Posterior vena cava (tissue), 2 donors: ENCODE measurements around the gene SLC35G6. TPM values are rescaled to one million over a fixed set of nuclear protein-coding genes. Genes with fewer than 3 reads are reported as not detected.
"Not testable (repeated sequence)": the region's sequence is repeated elsewhere in the genome, so short reads cannot be mapped to it uniquely, and the experiment has no call there.

Source experiments
- DNase-seq: peaks from one replicate; pipeline ENCODE4 v3.0.0-alpha.2; 2020; ENCODE audit warnings: low spot score
- intact Hi-C, 2 donors: fragments of 100-400 bp; cut with DNase I; formaldehyde crosslinking; loops; one replicate each; pipeline versions ENCODE4 v1.14.1 to v1.14.2; 2022 to 2023
- total RNA-seq, 2 donors: library from RNA; stranded (reverse); fragmentation: NEBNext Ultra II Directional; extraction: Animal tissue kit (Norgen Biotek cat#: 25700); gene quantifications; one replicate each; pipeline ENCODE4 v1.2.1, GENCODE V29; 2021
- donor health status: DM: yes; HTN: yes; CAD: no.
- donor health status: DM: yes; HTN: yes; CAD: no.

The SLC35G6 gene
- total RNA-seq, 2 donors from 2014 or later, result not detected

- intact Hi-C loops, result loop anchor here in 1 of 2 donors (5.0 kb wide), 1 partner anchor 32 kb away; no protein-coding TSS in a partner anchor
- DNase-seq, result not testable (repeated sequence)
Measured at GRCh38 chr17:7474767-7475166, 6.5 kb upstream of the SLC35G6 start.

- intact Hi-C loops, result loop anchor here in 1 of 2 donors (5.0 kb wide), 1 partner anchor 34 kb away; no protein-coding TSS in a partner anchor
- peak; percentile 88 for DNase-seq
Measured at GRCh38 chr17:7475764-7476422, 5.4 kb upstream of the SLC35G6 start.

DNA sequence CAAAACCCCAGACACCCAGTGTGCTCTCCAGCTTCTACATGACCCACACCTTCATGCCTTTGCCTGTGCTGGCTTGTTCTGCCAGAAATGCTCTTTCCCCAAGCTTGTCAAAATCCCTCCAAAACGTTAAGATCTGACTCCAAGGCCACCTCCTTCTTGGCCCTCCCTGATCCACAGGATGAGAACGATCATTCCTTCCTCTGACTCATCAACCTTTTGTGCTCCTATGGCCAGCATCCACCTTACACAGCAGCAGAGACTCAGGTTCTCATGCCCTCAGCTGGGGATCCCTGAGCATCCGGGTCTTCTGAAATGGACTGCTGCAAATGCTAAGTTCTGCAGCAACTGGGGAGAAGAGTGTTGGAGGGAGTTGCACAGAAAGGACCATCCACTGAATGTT is 4.8 kb upstream of the SLC35G6 start:
- DNase-seq, result no peak
- intact Hi-C loops, result loop anchor here in 1 of 2 donors (5.0 kb wide), 1 partner anchor 34 kb away; no protein-coding TSS in a partner anchor

DNA sequence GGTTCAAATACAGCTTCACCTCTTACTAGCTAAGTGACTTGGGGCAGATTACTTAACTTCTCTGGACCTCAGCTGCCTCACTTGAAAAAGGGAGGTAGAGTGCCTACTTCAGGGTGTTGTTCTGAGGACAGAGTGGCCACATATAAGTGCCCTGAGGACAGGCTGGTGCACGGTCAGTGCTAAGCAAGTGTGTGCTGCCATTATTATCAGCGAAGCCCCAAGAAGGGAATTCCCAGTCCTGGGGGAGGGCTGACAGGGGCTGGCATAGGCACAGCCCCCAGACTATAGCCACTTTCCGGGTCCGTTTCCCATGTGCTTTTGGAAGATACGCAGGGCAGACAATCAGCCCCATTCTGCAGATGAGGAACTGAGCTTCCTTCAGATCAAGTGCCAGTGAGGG is 4.3 kb upstream of the SLC35G6 start:
- intact Hi-C loops, result loop anchor here in 1 of 2 donors (5.0 kb wide), 1 partner anchor 35 kb away; no protein-coding TSS in a partner anchor
- no peak for DNase-seq

DNA sequence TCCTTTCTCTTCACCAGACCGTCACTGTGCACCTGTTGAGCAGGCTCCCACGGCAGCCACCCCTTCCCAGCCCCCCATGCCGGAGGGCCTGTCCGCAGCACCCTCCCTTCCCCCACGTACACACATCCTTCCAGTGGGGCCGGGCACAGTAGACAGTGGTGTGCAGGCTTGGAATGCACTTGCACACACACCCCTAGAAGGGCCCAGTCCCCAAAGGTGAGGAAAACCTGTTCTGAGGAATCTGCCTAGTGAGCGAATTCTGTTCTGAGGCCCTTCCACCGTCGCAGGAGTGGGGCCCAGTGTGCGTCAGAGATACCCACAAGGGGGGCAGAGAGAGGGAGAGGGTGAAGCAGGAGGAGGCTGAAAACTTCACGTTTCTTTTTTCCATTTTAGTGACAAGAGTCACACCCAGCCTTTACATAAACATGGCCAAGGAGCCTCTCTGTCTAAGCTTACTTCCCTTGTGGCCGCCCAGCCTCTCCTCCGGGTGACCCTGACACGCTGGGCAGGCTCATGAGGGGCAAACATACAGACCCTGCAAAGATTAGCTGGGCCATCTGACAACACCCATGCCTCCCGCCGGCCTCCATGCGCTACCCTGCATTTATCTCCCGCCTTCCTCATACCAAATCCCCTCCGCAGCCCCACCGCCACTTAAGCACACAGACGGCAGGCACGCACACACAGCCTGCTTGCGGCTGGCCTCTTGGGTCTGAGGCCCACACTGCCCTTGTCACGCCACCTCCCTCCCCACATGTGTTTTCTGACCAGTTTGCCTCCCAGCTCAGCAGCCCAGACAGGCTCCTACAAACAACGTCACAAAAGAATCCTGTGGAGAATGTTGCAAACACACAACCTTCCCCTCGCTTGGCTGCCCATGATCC is 3.6 kb upstream of the SLC35G6 start:
- intact Hi-C loops, result loop anchor here in 1 of 2 donors (5.0 kb wide), 1 partner anchor 35 kb away; no protein-coding TSS in a partner anchor
- DNase-seq, result no peak

GRCh38 chr17:7478276-7479212 is 2.7 kb upstream of the SLC35G6 start:
- no peak for DNase-seq
- intact Hi-C loops, result loop anchor here in 1 of 2 donors (5.0 kb wide), 1 partner anchor 36 kb away; no protein-coding TSS in a partner anchor

GRCh38 chr17:7479213-7480088 is 1.8 kb upstream of the SLC35G6 start, which contains the start of gene ZBTB4:
Gene ZBTB4, minus strand, starts transcription at chr17:7479631. Its CDS starts 12,830 bp downstream, at chr17:7466801.
- intact Hi-C loops, result loop anchor here in 1 of 2 donors (5.0 kb wide), 1 partner anchor 37 kb away; no protein-coding TSS in a partner anchor
- DNase-seq, result peak; percentile 89

DNA sequence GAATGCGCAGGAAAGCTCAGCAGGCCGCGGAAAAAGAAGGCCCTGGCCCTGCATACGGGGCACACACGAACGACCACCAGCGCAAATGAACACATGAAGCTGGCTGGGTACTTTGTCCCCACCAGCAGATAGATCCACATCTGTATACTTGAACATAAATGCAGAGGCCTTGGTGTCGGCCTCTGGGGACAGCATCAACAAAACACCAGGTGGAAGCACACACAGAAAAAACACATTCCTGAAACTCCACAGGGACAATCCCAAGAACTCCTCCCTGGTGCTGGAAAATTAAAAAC is 1.2 kb upstream of the SLC35G6 start:
- DNase-seq, result no peak
- intact Hi-C loops, result no loop called here

DNA sequence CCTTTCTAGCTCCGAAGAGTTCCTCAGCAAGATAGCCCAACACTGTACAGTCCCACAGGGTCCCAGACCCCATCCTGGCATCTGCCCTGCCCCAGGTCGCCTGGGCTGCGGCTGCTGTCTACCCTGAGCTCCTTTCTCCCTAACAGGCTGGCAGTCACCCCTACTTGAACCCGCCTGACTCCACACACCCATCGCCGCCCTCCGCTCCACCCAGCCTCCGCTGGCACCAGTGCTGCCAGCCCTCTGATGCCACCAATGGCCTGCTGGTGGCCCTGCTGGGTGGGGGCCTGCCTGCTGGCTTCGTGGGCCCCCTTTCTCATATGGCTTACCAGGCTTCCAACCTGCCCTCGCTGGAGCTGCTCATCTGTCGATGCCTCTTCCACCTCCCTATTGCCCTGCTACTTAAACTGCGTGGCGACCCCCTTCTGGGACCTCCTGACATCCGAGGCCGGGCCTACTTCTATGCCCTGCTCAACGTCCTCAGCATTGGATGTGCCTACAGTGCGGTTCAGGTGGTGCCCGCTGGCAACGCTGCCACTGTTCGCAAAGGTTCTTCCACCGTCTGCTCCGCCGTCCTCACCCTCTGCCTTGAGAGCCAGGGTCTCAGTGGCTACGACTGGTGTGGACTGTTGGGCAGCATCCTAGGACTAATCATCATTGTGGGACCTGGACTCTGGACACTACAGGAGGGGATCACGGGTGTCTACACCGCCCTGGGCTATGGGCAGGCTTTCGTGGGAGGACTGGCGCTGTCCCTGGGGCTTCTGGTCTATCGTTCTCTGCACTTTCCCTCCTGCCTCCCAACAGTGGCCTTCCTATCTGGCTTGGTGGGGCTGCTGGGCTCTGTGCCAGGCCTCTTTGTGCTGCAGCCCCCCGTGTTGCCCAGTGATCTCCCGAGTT is 846 bp downstream of the SLC35G6 start:
- intact Hi-C loops, DNase-seq: not testable (repeated sequence)

DNA sequence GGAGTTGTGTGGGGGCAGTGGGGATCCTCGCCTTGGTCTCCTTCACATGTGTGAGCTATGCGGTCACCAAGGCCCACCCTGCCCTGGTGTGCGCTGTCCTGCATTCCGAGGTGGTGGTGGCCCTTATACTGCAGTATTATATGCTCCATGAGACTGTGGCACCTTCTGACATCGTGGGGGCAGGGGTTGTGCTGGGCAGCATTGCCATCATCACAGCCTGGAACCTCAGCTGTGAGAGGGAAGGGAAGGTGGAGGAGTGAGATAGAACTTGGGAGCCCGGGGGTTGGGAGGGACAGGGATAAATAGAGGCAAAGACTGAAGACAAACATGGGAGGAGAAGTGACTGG is 1.5 kb downstream of the SLC35G6 start:
- intact Hi-C loops, DNase-seq: not testable (repeated sequence)

DNA sequence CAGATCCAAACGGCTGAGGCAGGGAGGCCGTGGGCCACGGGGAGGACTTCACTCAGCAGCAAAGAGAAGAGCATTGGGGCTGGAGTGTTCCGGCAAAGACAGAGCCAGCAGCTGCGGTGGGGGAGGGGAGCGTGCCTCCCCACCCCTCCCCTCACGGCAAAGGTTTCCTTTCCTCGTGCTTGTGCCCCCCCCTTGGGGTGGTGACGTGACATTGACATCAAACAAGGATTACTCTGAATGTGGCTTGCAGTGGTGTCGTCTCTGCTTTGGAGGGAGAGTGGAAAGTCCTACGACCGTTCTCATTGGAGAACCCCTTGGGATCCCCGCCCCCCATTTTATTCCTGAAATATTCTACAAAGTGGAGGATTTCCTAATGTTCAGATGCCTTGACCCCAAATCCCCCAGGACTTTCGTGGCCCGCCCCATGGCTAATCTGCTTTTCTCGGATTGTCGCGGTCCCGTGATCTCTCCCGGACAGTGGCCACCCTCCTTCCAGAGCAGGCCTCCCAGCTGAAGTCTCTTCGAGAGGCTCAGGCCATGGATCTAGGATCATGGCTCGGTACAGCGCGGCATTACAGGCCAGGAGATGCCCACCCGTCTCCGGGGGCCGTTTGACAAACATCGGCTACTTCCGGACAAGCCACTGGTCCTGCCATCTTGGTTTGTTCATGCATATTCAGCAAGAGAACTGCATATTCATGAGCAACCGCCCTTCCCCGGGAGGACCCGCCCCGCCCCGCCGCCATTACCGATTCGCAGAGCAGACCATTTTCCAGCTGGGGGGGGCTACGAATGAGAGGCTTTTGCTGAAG is 2.2 kb downstream of the SLC35G6 start:
- DNase-seq, result peak; percentile 98
- intact Hi-C loops, result no loop called here

GRCh38 chr17:7484067-7484918 is 3.0 kb downstream of the SLC35G6 start, which contains the start of gene POLR2A:
Gene POLR2A, plus strand, starts transcription at chr17:7484366.
- intact Hi-C loops, result no loop called here
- peak; percentile 99 for DNase-seq

DNA sequence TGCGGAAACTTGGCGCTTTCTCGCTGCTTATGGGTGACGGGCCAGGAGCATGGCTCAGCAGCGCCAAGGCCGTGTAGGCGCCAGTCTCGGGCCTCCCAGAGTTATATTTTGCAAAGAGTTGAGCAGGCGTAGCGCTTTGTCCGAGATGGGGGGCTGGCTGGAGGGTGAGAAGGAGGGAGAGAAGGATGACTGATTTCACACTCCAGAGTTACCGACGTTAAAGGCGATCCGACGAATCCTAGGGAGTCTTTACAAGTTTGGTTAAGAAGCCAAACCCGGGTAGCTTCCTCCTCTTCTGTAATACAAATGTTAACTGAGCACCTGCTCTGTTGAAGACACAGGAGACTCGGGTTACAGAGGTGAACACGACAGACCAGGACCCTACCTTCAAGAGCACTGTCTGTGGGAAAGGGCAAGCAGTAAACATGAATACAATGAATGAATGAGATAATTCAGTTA is 3.7 kb downstream of the SLC35G6 start:
- DNase-seq, result no peak
- intact Hi-C loops, result loop anchor here in 1 of 2 donors (5.0 kb wide), 1 partner anchor 48 kb away; the partner anchor contains the start of genes FGF11 and TMEM102

DNA sequence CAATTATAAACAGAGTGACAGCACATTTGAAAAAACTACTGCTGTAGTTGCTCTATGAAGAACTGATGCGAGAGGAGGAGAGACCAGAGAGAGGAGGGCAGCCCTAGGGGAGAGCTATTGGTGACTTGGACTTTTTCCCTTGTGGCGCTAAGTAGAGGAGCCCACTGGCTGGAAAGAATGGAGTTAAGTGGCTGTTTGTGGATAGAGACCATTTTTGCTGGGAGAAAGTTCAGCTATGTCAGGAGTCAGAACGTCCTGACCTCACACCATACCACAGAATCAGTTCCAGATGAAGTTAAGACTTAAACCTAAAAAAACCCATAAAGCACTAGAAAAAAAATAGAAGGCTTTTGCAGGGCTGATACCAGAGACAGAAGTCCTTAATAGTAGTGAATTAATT is 4.9 kb downstream of the SLC35G6 start:
- intact Hi-C loops, result loop anchor here in 1 of 2 donors (5.0 kb wide), 1 partner anchor 49 kb away; the partner anchor contains the start of genes FGF11 and TMEM102
- DNase-seq, result no peak

GRCh38 chr17:7490144-7490543 is 8.9 kb downstream of the SLC35G6 start:
- intact Hi-C loops, result no loop called here

More at GRCh38 chr17:7490144-7490543, 8.9 kb downstream of the SLC35G6 start:
- DNase-seq, result no peak
